Loucy (cell line): ENCODE results near the gene IL1F10.

Experiments used
- H2AFZ ChIP-seq: fragments of 200-600 bp; sonication (generic); 2 replicates; pipeline ENCODE4 v1.6.0; 2016; ENCODE audit warnings: antibody characterized with exemption, mild to moderate bottlenecking, low read length, moderate library complexity
- H3F3A ChIP-seq: fragments of 200-600 bp; 2 replicates; pipeline ENCODE4 v1.6.0; 2016; ENCODE audit warnings: antibody characterized with exemption, low read depth, mild to moderate bottlenecking
- H3K27me3 ChIP-seq: fragments of 200-600 bp; sonication (generic); 2 replicates; pipeline ENCODE4 v1.6.1; 2014; ENCODE audit warnings: low read length, mild to moderate bottlenecking; ENCODE audit not compliant: insufficient read depth, poor library complexity, severe bottlenecking
- H3K36me3 ChIP-seq: fragments of 200-600 bp; sonication (generic); 2 replicates; pipeline ENCODE4 v1.6.1; 2016; ENCODE audit warnings: low read length; ENCODE audit not compliant: insufficient read depth
- H3K4me1 ChIP-seq: fragments of 200-600 bp; sonication (generic); 2 replicates; pipeline ENCODE4 v1.5.1; 2014; ENCODE audit warnings: low read length, mild to moderate bottlenecking; ENCODE audit not compliant: insufficient read depth, poor library complexity, severe bottlenecking
- H3K4me2 ChIP-seq: fragments of 200-600 bp; sonication (generic); 2 replicates; pipeline ENCODE4 v1.6.0; 2014; ENCODE audit warnings: antibody characterized with exemption, low read length, low read depth, mild to moderate bottlenecking; ENCODE audit not compliant: poor library complexity, severe bottlenecking
- H3K4me3 ChIP-seq: fragments of 200-600 bp; sonication (generic); 2 replicates; pipeline ENCODE4 v1.5.1; 2014; ENCODE audit warnings: low read length, mild to moderate bottlenecking, mixed read lengths; ENCODE audit not compliant: poor library complexity, severe bottlenecking
- H3K79me2 ChIP-seq: fragments of 200-600 bp; sonication (generic); 2 replicates; pipeline ENCODE4 v1.6.1; 2014; ENCODE audit warnings: low read length; ENCODE audit not compliant: insufficient read depth
- H3K9ac ChIP-seq: fragments of 200-600 bp; sonication (generic); 2 replicates; pipeline ENCODE4 v1.6.0; 2014; ENCODE audit warnings: mild to moderate bottlenecking, low read depth, low read length, moderate library complexity; ENCODE audit not compliant: poor library complexity, severe bottlenecking
- H3K9me2 ChIP-seq: fragments of 200-600 bp; sonication (generic); replicated peaks from 2 replicates; pipeline ENCODE4 v1.6.1; 2016; ENCODE audit warnings: low read depth, low read length, mixed read lengths
- H3K9me3 ChIP-seq: fragments of 200-600 bp; sonication (generic); 2 replicates; pipeline ENCODE4 v1.6.1; 2014; ENCODE audit warnings: mild to moderate bottlenecking, antibody characterized with exemption, low read length, low read depth; ENCODE audit not compliant: insufficient read depth
- H4K20me1 ChIP-seq: fragments of 200-600 bp; sonication (generic); 2 replicates; pipeline ENCODE4 v1.6.0; 2014; ENCODE audit warnings: antibody characterized with exemption, low read length, mild to moderate bottlenecking; ENCODE audit not compliant: insufficient read depth, poor library complexity, severe bottlenecking
- CTCF ChIP-seq: fragments of 200-600 bp; sonication (generic); conservative IDR thresholded peaks from 2 replicates; pipeline ENCODE4 v1.5.1; 2014; ENCODE audit warnings: mild to moderate bottlenecking, antibody characterized with exemption, low read length
- EZH2phosphoT487 ChIP-seq: fragments of 200-600 bp; IDR thresholded peaks from 2 replicates; pipeline ENCODE4 v1.6.1; 2018; ENCODE audit warnings: antibody characterized with exemption, mild to moderate bottlenecking, moderate library complexity, borderline replicate concordance

Gene IL1F10

GRCh38 chr2:113123726-113124125 is 56.0 kb downstream of the IL1F10 start:
- no peak for TF ChIP-seq EZH2phosphoT487
- TF ChIP-seq CTCF, result no peak
- Histone ChIP-seq H3K79me2 (no peaks in the 10 kb centered on the region), H3K4me2 (peak overlapping the region; percentile 56), H3K9me2 (no peaks in the 10 kb centered on the region), H3K9me3 (no peaks in the 10 kb centered on the region), H3K9ac (no peak overlapping the region), H3K27me3 (no peaks in the 10 kb centered on the region), H4K20me1 (no peaks in the 10 kb centered on the region), H2AFZ (no peak overlapping the region), H3K4me3 (peak overlapping the region; percentile 37), H3K4me1 (peaks cover 15% of the 10 kb centered on the region), H3F3A (no peaks in the 10 kb centered on the region), H3K36me3 (no peaks in the 10 kb centered on the region)

- no peak for TF ChIP-seq EZH2phosphoT487
- TF ChIP-seq CTCF, result no peak
- peak overlapping the region; percentile 56 for H3K4me2 ChIP-seq
- no peaks in the 10 kb centered on the region for H3F3A ChIP-seq
- H3K9me3 ChIP-seq, result no peaks in the 10 kb centered on the region
- no peaks in the 10 kb centered on the region for H3K9me2 ChIP-seq
- H3K79me2 ChIP-seq, result no peaks in the 10 kb centered on the region
- peaks cover 15% of the 10 kb centered on the region for H3K4me1 ChIP-seq
- no peak overlapping the region for H2AFZ ChIP-seq
- H4K20me1 ChIP-seq, result no peaks in the 10 kb centered on the region
- no peaks in the 10 kb centered on the region for H3K27me3 ChIP-seq
- H3K36me3 ChIP-seq, result no peaks in the 10 kb centered on the region
- H3K9ac ChIP-seq, result no peak overlapping the region
- peak overlapping the region; percentile 37 for H3K4me3 ChIP-seq
These were observed 56.6 kb downstream of the IL1F10 start for GRCh38 chr2:113124181-113124961.
